SK-N-SH (cell line): ENCODE measurements around the gene OR51G1. TPM values are rescaled to one million over a fixed set of nuclear protein-coding genes. Genes with fewer than 3 reads are reported as not detected.

Source experiments
- CTCF ChIA-PET: fragments of 300-600, 350-600 bp; formaldehyde crosslinking; extraction: SDS; loops from one replicate; lab custom pipeline; 2021; lab: Yijun Ruan, JAX
- POLR2A ChIA-PET: fragments of 350-600 bp; sonication (Branson Sonifier 250); formaldehyde crosslinking; extraction: SDS; loops from one replicate; lab custom pipeline; 2020; ENCODE audit warnings: antibody characterized with exemption, inconsistent platforms; lab: Yijun Ruan, JAX
- DNase-seq: peaks from one replicate; pipeline ENCODE4 v3.0.0; 2012
- H2AFZ ChIP-seq: fragments of 200-600 bp; sonication (generic); 2 replicates; pipeline ENCODE4 v1.8.1; 2016; ENCODE audit warnings: antibody characterized with exemption, mild to moderate bottlenecking, low read depth
- H3F3A ChIP-seq: fragments of 200-600 bp; sonication (generic); replicated peaks from 2 replicates; pipeline ENCODE3; 2016; ENCODE audit warnings: antibody characterized with exemption, mild to moderate bottlenecking; ENCODE audit not compliant: insufficient read depth
- H3K27ac ChIP-seq, 2 experiments: fragments of 200-500 bp in 1 of 2; fragments of 200-600 bp in 1 of 2; sonication (Bioruptor generic) in 1 of 2; sonication (generic), shearing (Covaris generic) in 1 of 2; 2 replicates each; pipeline versions ENCODE4 v1.5.1 to v1.6.1; 2014 to 2016; ENCODE audit warnings: low read depth in 2 of 2, inconsistent platforms in 1 of 2, low read length in 1 of 2, mild to moderate bottlenecking in 1 of 2, mixed read lengths in 1 of 2
- H3K27me3 ChIP-seq: fragments of 200-600 bp; sonication (generic), shearing (Covaris generic); 2 replicates; pipeline ENCODE4 v1.6.1; 2016; ENCODE audit warnings: mixed run types; ENCODE audit not compliant: insufficient read depth
- H3K36me3 ChIP-seq, 2 experiments: fragments of 200-500 bp in 1 of 2; fragments of 200-600 bp in 1 of 2; sonication (Bioruptor generic) in 1 of 2; sonication (generic) in 1 of 2; replicated peaks in 1 of 2; 2 replicates each; pipeline versions ENCODE3 to v1.5.1; 2014 to 2016; ENCODE audit warnings: low read length in 1 of 2, mild to moderate bottlenecking in 1 of 2; ENCODE audit not compliant: insufficient read depth in 2 of 2, control insufficient read depth in 1 of 2
- H3K4me1 ChIP-seq, 2 experiments: fragments of 200-500 bp in 1 of 2; fragments of 200-600 bp in 1 of 2; sonication (Bioruptor generic) in 1 of 2; sonication (generic), shearing (Covaris generic) in 1 of 2; 2 replicates each; pipeline versions ENCODE4 v1.5.1 to v1.6.1; 2014 to 2016; ENCODE audit warnings: low read depth in 1 of 2, low read length in 1 of 2, mixed run types in 1 of 2; ENCODE audit not compliant: insufficient read depth in 2 of 2, control insufficient read depth in 1 of 2
- H3K4me2 ChIP-seq: fragments of 200-600 bp; sonication (generic), shearing (Covaris generic); 2 replicates; pipeline ENCODE4 v1.6.1; 2017; ENCODE audit warnings: mixed run types
- H3K4me3 ChIP-seq, 2 experiments: fragments of 200-500 bp in 1 of 2; fragments of 200-600 bp in 1 of 2; sonication (Bioruptor generic) in 1 of 2; sonication (generic), shearing (Covaris generic) in 1 of 2; 2 replicates each; pipeline versions ENCODE4 v1.5.1 to v1.8.1; 2014 to 2016; ENCODE audit warnings: low read depth in 2 of 2, inconsistent platforms in 1 of 2, low read length in 1 of 2, mild to moderate bottlenecking in 1 of 2, mixed read lengths in 1 of 2, moderate library complexity in 1 of 2
- H3K79me2 ChIP-seq: fragments of 200-600 bp; sonication (generic); 2 replicates; pipeline ENCODE4 v1.8.1; 2017; ENCODE audit warnings: mild to moderate bottlenecking; ENCODE audit not compliant: insufficient read depth
- H3K9ac ChIP-seq: fragments of 200-600 bp; sonication (generic); 2 replicates; pipeline ENCODE4 v1.6.1; 2017; ENCODE audit warnings: mixed run types
- H3K9me2 ChIP-seq: fragments of 200-600 bp; sonication (generic); 2 replicates; pipeline ENCODE4 v1.6.1; 2017; ENCODE audit warnings: mixed run types
- H3K9me3 ChIP-seq: fragments of 200-600 bp; sonication (generic); 2 replicates; pipeline ENCODE4 v1.6.1; 2017; ENCODE audit warnings: mixed run types, mild to moderate bottlenecking, moderate library complexity
- H4K20me1 ChIP-seq: fragments of 200-600 bp; sonication (generic); 2 replicates; pipeline ENCODE4 v1.6.1; 2017; ENCODE audit warnings: mild to moderate bottlenecking, mixed run types; ENCODE audit not compliant: insufficient read depth
- CHD2 ChIP-seq: fragments of 150-350 bp; IDR thresholded peaks from 2 replicates; pipeline ENCODE4 v1.6.1; 2018; ENCODE audit warnings: low read length; ENCODE audit not compliant: partially characterized antibody
- ELF1 ChIP-seq: IDR thresholded peaks from 2 replicates; pipeline ENCODE4 v1.4.0; 2012
- FOSL2 ChIP-seq: IDR thresholded peaks from 2 replicates; pipeline ENCODE4 v1.4.0; 2012; ENCODE audit warnings: low read depth, mild to moderate bottlenecking, moderate library complexity, borderline replicate concordance
- GABPA ChIP-seq: IDR thresholded peaks from 2 replicates; pipeline ENCODE4 v1.4.0; 2012; ENCODE audit warnings: low read depth, mild to moderate bottlenecking
- MEF2A ChIP-seq: IDR thresholded peaks from 2 replicates; pipeline ENCODE4 v1.4.0; 2012; ENCODE audit warnings: low read depth, borderline replicate concordance
- RAD21 ChIP-seq: IDR thresholded peaks from 2 replicates; pipeline ENCODE4 v1.6.1; 2012; ENCODE audit warnings: mild to moderate bottlenecking, low read length
- RCOR1 ChIP-seq: fragments of 150-350 bp; IDR thresholded peaks from 2 replicates; pipeline ENCODE4 v1.6.1; 2017; ENCODE audit warnings: antibody characterized with exemption, low read length
- SIN3A ChIP-seq: IDR thresholded peaks from 2 replicates; pipeline ENCODE4 v1.6.1; 2012; ENCODE audit warnings: low read depth, mild to moderate bottlenecking, low read length, moderate library complexity, borderline replicate concordance
- SMC3 ChIP-seq: IDR thresholded peaks from 2 replicates; pipeline ENCODE4 v1.6.1; 2012; ENCODE audit warnings: low read depth, low read length, improper control_type of control experiment
- TAF1 ChIP-seq: IDR thresholded peaks from 2 replicates; pipeline ENCODE4 v1.6.1; 2012; ENCODE audit warnings: low read depth, mild to moderate bottlenecking, low read length, moderate library complexity, borderline replicate concordance
- TEAD4 ChIP-seq: IDR thresholded peaks from 2 replicates; pipeline ENCODE4 v1.4.0; 2012; ENCODE audit warnings: mild to moderate bottlenecking, borderline replicate concordance; ENCODE audit not compliant: insufficient read depth
- WGBS: methylation state at CpG from one replicate; pipeline ENCODE4 v1.1.6; 2017; ENCODE audit warnings: low lambda C conversion rate; 5-methylcytosine and 5-hydroxymethylcytosine counted together
- polyA plus RNA-seq, 3 experiments: library from polyadenylated mRNA; depleted of rRNA; stranded (reverse); fragments of >200 nt; gene quantifications; 2 replicates each; pipeline ENCODE4 v1.2.3, GENCODE V29; 2012
- TF ChIP-seq, protein P1 (sequence below): IDR thresholded peaks from 2 replicates; pipeline ENCODE4 v1.4.0; 2012; ENCODE audit warnings: low read depth, borderline replicate concordance
- TF ChIP-seq, protein P2 (sequence below): IDR thresholded peaks from 2 replicates; pipeline ENCODE4 v1.4.0; 2012; ENCODE audit warnings: low read depth, borderline replicate concordance
- TF ChIP-seq, protein P3 (sequence below): IDR thresholded peaks from 2 replicates; pipeline ENCODE4 v1.6.1; 2012; ENCODE audit warnings: mild to moderate bottlenecking, low read depth, low read length, moderate library complexity
- TF ChIP-seq, protein P4 (sequence below): IDR thresholded peaks from 2 replicates; pipeline ENCODE4; 2012

Gene OR51G1
- polyA plus RNA-seq, 1 of the 3 experiments (the other 2 are of a cell fraction): not detected

DNA sequence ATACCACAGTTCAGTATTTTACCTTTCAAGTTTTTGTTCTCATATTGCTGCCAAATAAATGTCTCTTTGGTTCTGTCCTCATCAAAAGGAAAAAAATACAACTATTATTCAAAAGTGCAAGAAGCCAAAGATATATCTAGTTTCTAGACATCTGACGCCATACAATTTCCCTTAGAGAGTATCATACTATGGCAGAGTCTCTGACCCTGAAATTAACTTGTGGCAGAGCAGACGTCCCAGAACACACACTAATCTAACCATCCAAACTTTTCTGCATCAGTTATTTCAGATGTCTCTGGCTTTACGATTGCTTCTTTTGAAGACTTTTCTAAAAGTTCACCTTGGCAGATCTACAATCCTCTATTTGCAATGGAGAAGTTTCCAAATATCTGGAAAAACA, 39.8 kb downstream of the OR51G1 start (continued):
- TF ChIP-seq RAD21 (no peak), GABPA (no peak), SMC3 (no peak), TAF1 (no peak)
- TF ChIP-seq, protein P1, sequence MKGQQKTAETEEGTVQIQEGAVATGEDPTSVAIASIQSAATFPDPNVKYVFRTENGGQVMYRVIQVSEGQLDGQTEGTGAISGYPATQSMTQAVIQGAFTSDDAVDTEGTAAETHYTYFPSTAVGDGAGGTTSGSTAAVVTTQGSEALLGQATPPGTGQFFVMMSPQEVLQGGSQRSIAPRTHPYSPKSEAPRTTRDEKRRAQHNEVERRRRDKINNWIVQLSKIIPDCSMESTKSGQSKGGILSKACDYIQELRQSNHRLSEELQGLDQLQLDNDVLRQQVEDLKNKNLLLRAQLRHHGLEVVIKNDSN: no peak
- TF ChIP-seq, protein P2, sequence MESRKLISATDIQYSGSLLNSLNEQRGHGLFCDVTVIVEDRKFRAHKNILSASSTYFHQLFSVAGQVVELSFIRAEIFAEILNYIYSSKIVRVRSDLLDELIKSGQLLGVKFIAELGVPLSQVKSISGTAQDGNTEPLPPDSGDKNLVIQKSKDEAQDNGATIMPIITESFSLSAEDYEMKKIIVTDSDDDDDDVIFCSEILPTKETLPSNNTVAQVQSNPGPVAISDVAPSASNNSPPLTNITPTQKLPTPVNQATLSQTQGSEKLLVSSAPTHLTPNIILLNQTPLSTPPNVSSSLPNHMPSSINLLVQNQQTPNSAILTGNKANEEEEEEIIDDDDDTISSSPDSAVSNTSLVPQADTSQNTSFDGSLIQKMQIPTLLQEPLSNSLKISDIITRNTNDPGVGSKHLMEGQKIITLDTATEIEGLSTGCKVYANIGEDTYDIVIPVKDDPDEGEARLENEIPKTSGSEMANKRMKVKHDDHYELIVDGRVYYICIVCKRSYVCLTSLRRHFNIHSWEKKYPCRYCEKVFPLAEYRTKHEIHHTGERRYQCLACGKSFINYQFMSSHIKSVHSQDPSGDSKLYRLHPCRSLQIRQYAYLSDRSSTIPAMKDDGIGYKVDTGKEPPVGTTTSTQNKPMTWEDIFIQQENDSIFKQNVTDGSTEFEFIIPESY: no peak

DNA sequence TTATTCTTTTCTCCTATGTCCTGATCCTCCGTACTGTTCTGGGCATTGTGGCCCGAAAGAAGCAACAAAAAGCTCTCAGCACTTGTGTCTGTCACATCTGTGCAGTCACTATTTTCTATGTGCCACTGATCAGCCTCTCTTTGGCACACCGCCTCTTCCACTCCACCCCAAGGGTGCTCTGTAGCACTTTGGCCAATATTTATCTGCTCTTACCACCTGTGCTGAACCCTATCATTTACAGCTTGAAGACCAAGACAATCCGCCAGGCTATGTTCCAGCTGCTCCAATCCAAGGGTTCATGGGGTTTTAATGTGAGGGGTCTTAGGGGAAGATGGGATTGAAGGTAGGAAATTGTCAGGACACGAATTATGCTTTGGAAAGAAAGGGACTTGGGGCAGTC, 41.6 kb downstream of the OR51G1 start:
- H2AFZ ChIP-seq: no peak overlapping the region
- H3K36me3 ChIP-seq: no peaks in the 10 kb centered on the region
- no peak for DNase-seq
- H3F3A ChIP-seq: no peaks in the 10 kb centered on the region
- H3K27me3 ChIP-seq: no peaks in the 10 kb centered on the region
- ChIA-PET CTCF (no interaction called here), POLR2A (no interaction called here)
- H3K4me3 ChIP-seq: no peak overlapping the region
- no peak overlapping the region for H3K4me2 ChIP-seq
- H3K9ac ChIP-seq: no peak overlapping the region
- no peaks in the 10 kb centered on the region for H3K9me2 ChIP-seq
- TF ChIP-seq CHD2: no peak
- TF ChIP-seq RCOR1: no peak
- no peak for TF ChIP-seq ELF1
- no peak for TF ChIP-seq TEAD4
- TF ChIP-seq SIN3A: no peak
- TF ChIP-seq FOSL2: no peak
- TF ChIP-seq, protein P1: no peak
- TF ChIP-seq, protein P3, sequence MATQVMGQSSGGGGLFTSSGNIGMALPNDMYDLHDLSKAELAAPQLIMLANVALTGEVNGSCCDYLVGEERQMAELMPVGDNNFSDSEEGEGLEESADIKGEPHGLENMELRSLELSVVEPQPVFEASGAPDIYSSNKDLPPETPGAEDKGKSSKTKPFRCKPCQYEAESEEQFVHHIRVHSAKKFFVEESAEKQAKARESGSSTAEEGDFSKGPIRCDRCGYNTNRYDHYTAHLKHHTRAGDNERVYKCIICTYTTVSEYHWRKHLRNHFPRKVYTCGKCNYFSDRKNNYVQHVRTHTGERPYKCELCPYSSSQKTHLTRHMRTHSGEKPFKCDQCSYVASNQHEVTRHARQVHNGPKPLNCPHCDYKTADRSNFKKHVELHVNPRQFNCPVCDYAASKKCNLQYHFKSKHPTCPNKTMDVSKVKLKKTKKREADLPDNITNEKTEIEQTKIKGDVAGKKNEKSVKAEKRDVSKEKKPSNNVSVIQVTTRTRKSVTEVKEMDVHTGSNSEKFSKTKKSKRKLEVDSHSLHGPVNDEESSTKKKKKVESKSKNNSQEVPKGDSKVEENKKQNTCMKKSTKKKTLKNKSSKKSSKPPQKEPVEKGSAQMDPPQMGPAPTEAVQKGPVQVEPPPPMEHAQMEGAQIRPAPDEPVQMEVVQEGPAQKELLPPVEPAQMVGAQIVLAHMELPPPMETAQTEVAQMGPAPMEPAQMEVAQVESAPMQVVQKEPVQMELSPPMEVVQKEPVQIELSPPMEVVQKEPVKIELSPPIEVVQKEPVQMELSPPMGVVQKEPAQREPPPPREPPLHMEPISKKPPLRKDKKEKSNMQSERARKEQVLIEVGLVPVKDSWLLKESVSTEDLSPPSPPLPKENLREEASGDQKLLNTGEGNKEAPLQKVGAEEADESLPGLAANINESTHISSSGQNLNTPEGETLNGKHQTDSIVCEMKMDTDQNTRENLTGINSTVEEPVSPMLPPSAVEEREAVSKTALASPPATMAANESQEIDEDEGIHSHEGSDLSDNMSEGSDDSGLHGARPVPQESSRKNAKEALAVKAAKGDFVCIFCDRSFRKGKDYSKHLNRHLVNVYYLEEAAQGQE: no peak
- TF ChIP-seq, protein P2: no peak
- TF ChIP-seq MEF2A: no peak
- TF ChIP-seq, protein P4, sequence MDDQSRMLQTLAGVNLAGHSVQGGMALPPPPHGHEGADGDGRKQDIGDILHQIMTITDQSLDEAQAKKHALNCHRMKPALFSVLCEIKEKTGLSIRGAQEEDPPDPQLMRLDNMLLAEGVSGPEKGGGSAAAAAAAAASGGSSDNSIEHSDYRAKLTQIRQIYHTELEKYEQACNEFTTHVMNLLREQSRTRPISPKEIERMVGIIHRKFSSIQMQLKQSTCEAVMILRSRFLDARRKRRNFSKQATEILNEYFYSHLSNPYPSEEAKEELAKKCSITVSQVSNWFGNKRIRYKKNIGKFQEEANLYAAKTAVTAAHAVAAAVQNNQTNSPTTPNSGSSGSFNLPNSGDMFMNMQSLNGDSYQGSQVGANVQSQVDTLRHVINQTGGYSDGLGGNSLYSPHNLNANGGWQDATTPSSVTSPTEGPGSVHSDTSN: no peak
- no peaks in the 10 kb centered on the region for H3K9me3 ChIP-seq
- H4K20me1 ChIP-seq: no peaks in the 10 kb centered on the region
- no peaks in the 10 kb centered on the region for H3K79me2 ChIP-seq
- no peaks in the 10 kb centered on the region for H3K4me1 ChIP-seq
- WGBS: 1% methylated on average over 5 of the region's 5 CpGs
- no peak overlapping the region for H3K27ac ChIP-seq
